Subcutaneous abdominal adipose tissue (tissue), 5 donors: ENCODE measurements around the gene SERAC1.

Experiments used
- H3K27ac ChIP-seq: one replicate; pipeline ENCODE4 v1.7.0; 2013; ENCODE audit warnings: low read depth, mild to moderate bottlenecking, inconsistent platforms, low read length, moderate library complexity
- H3K27me3 ChIP-seq, 5 donors: one replicate each; pipeline ENCODE4 v1.7.0; 2013; ENCODE audit warnings: low read length in 5 of 5, inconsistent platforms in 1 of 5; ENCODE audit not compliant: control insufficient read depth in 5 of 5, insufficient read depth in 4 of 5
- H3K36me3 ChIP-seq, 5 donors: one replicate each; pipeline ENCODE4 v1.7.0; 2013; ENCODE audit warnings: low read length in 5 of 5; ENCODE audit not compliant: control insufficient read depth in 5 of 5, insufficient read depth in 5 of 5
- H3K4me1 ChIP-seq, 5 donors: one replicate each; pipeline ENCODE4 v1.7.0; 2013; ENCODE audit warnings: low read length in 5 of 5, mild to moderate bottlenecking in 3 of 5, moderate library complexity in 1 of 5; ENCODE audit not compliant: control insufficient read depth in 5 of 5, insufficient read depth in 5 of 5
- H3K4me3 ChIP-seq, 5 donors: one replicate each; pipeline ENCODE4 v1.7.0; 2013; ENCODE audit warnings: low read length in 5 of 5, low read depth in 1 of 5
- H3K9ac ChIP-seq, 5 donors: one replicate each; pipeline ENCODE4 v1.7.0; 2013; ENCODE audit warnings: low read length in 5 of 5, mild to moderate bottlenecking in 4 of 5, moderate library complexity in 3 of 5
- H3K9me3 ChIP-seq, 5 donors: one replicate each; pipeline ENCODE4 v1.7.0; 2013; ENCODE audit warnings: low read length in 5 of 5; ENCODE audit not compliant: control insufficient read depth in 5 of 5
- donor health status: healthy.
- donor health status: healthy.
- donor health status: healthy.
- donor health status: healthy.
- donor health status: healthy.

SERAC1 gene

DNA sequence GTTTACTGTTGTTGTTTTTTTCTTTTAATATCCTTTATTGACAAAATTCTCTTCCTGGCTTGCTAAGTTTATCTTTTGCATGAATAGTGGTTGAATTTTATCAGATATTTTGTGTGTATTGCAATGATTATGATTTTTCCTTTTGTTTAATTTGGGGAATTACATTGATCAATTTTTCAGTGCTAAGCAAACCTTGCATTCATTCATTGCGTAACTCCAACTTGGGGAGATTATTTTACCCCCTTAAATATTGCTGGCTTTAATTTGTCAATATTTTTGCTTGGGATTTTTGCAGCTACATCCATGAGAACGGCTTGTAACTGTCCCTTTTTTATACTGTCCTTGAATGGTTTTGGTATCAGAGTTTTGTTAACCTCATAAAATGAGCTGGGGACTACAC, 63.4 kb downstream of the SERAC1 start:
- Histone ChIP-seq H3K4me3 (no peak overlapping the region), H3K36me3 (peaks cover 0 to 12% (median 2%) of the 10 kb centered on the region in 5 donors)

DNA sequence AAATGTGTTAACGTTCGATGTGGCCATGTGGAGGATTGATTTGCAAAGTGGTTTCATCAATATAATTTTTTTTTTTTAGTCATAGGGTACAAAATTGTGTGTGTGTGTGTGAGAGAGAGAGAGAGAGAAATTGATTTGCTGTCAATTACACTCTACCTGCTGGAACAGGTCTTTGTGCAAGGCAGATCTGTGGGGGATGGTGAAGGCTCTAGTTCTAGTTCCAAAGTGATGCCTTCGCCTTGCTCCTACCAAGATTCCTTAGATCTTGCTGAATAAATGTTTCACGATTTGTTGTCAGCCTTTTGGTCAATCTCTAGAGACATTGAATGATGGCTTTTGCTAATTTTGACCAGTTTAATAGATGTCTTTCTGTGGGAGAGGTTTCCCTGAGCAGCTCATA, 64.8 kb downstream of the SERAC1 start:
- Histone ChIP-seq H3K9ac (no peak overlapping the region), H3K27me3 (no peaks in the 10 kb centered on the region), H3K9me3 (no peaks in the 10 kb centered on the region), H3K4me3 (no peak overlapping the region), H3K36me3 (peaks cover 0 to 4% (median 0%) of the 10 kb centered on the region in 5 donors), H3K4me1 (no peaks in the 10 kb centered on the region), H3K27ac (no peak overlapping the region)

More for the DNA sequence above, 63.4 kb downstream of the SERAC1 start:
- no peak overlapping the region for H3K27ac ChIP-seq
- no peaks in the 10 kb centered on the region for H3K27me3 ChIP-seq
- H3K9me3 ChIP-seq: no peaks in the 10 kb centered on the region
- no peak overlapping the region for H3K9ac ChIP-seq
- H3K4me1 ChIP-seq: no peaks in the 10 kb centered on the region

DNA sequence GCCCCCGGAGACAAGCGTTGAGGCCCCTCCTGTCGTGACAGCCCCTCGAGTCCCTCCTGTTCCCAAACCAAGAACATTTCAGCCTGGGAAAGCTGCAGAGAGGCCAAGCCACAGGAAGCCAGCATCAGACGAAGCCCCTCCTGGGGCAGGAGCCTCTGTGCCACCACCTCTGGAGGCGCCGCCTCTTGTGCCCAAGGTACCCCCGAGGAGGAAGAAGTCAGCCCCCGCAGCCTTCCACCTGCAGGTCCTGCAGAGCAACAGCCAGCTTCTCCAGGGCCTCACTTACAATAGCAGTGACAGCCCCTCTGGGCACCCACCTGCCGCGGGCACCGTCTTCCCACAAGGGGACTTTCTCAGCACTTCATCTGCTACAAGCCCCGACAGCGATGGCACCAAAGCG, 72.4 kb downstream of the SERAC1 start:
- no peaks in the 10 kb centered on the region for H3K4me1 ChIP-seq
- H3K36me3 ChIP-seq: peaks cover 0 to 24% (median 16%) of the 10 kb centered on the region in 5 donors
- no peak overlapping the region for H3K4me3 ChIP-seq
- no peak overlapping the region for H3K9ac ChIP-seq
- H3K27me3 ChIP-seq: no peaks in the 10 kb centered on the region
- no peak overlapping the region for H3K27ac ChIP-seq
- no peaks in the 10 kb centered on the region for H3K9me3 ChIP-seq

DNA sequence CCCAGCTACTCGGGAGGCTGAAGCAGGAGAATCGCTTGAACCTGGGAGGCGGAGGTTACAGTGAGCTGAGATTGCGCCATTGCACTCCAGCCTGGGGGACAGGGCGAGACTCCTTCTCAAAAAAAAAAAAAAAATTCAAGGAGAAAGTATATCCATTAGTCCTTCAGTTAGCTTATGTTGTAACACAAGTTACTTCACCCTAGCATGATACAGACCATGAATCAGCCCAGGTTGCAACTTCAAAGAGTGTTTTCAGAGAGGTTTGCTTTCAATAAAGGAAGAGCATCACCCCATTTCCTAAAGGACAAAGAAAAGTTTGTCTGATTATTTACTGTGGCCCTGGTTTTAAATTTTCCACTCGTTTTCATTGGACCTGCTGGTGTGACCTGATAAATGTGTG, 73.0 kb downstream of the SERAC1 start:
- Histone ChIP-seq H3K36me3 (peaks cover 0 to 24% (median 16%) of the 10 kb centered on the region in 5 donors), H3K27ac (no peak overlapping the region)

DNA sequence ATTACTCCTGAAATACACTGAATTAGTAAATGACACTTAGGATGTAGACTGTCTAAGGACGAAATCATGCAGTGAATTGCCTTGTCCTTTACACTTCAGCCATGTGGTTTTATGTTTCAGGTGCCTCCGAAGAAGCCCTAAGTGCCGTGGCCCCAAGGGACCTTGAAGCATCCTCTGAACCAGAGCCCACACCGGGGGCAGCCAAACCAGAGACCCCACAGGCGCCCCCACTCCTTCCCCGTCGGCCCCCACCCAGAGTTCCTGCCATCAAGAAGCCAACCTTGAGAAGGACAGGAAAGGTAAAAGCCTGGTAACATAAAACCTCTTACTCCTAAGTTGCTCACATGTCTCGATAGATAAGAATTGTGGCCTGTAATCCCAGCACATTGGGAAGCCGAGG, 75.3 kb downstream of the SERAC1 start:
- no peaks in the 10 kb centered on the region for H3K4me1 ChIP-seq
- H3K9ac ChIP-seq: no peak overlapping the region
- H3K27ac ChIP-seq: no peak overlapping the region
- H3K36me3 ChIP-seq: peaks cover 0 to 24% (median 16%) of the 10 kb centered on the region in 5 donors
- no peaks in the 10 kb centered on the region for H3K9me3 ChIP-seq
- H3K4me3 ChIP-seq: no peak overlapping the region
- no peaks in the 10 kb centered on the region for H3K27me3 ChIP-seq

More for the DNA sequence above, 73.0 kb downstream of the SERAC1 start:
- Histone ChIP-seq H3K9ac (no peak overlapping the region), H3K9me3 (no peaks in the 10 kb centered on the region), H3K4me3 (no peak overlapping the region), H3K27me3 (no peaks in the 10 kb centered on the region), H3K4me1 (no peaks in the 10 kb centered on the region)

DNA sequence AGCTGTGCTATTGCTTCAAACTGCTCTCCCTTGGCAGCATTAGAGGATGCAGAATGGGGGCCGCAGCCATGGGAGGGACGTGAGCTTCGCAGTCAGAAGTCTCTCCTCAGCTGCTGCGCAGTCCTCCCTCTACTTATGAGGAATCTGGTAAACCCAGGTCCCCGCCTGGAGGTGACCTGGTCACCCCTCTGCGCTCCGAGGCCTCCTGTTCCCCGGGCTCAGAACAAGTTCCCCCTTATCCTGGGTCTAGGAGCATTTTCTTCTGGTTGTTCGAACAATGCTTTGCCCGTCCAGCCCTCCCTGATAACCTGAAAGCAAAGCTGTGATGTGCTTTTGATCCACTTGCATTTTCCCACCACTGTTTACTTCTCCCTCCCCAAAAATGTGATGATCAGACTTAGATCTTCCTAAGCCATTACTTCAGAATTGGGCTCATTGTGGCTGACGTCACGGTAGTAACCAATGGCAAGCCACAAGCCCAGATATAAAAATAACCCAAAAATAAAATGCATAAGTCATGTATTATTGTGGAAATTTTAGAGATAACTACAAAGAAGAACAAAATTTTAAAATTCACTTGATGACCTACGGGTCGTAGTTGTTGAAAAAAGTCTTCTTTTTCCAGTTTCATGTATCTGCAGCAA, 80.7 kb downstream of the SERAC1 start:
- no peak overlapping the region for H3K9ac ChIP-seq
- no peak overlapping the region for H3K27ac ChIP-seq

DNA sequence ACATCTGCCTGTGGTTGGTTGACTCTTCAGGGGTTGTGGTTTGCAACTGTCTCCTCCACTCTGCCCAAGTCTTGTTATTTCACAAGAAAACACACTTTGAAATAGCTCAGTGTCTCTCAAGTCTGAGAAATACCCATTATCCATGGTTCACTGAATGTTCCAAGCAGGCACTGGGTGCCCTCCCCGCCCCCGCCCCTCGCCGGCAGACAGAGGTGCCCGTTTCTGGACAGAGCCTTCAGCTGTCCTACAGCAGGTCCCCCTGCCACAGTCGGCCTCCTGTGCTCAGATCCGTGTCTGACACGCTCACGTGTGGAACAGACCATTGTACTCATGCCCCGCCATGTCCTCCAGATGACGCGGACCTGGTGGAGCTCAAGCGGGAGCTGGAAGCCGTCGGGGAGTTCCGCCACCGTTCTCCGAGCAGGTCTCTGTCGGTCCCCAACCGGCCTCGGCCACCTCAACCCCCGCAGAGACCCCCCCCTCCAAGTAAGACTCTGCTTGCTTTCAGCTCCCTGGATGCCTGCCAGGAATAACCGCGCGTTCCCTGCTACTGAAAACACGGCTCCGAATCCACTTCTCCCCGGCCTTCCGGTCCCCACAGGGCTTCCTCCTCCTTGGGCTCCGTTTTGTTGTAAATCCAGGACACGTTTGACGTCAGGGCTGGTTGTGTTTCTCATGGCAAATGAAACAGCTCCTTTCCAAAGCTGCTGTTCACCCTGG, 81.4 kb downstream of the SERAC1 start:
- Histone ChIP-seq H3K27ac (no peak overlapping the region), H3K4me1 (no peaks in the 10 kb centered on the region), H3K9me3 (no peaks in the 10 kb centered on the region), H3K27me3 (no peaks in the 10 kb centered on the region), H3K9ac (no peak overlapping the region), H3K36me3 (peaks cover 0 to 22% (median 7%) of the 10 kb centered on the region in 5 donors), H3K4me3 (peak overlapping the region in 2 of 5 donors; percentile 5 to 24)

More for the DNA sequence above, 80.7 kb downstream of the SERAC1 start:
- H3K4me3 ChIP-seq: no peak overlapping the region
- no peaks in the 10 kb centered on the region for H3K4me1 ChIP-seq
- no peaks in the 10 kb centered on the region for H3K27me3 ChIP-seq
- H3K36me3 ChIP-seq: peaks cover 0 to 22% (median 7%) of the 10 kb centered on the region in 5 donors
- H3K9me3 ChIP-seq: no peaks in the 10 kb centered on the region

DNA sequence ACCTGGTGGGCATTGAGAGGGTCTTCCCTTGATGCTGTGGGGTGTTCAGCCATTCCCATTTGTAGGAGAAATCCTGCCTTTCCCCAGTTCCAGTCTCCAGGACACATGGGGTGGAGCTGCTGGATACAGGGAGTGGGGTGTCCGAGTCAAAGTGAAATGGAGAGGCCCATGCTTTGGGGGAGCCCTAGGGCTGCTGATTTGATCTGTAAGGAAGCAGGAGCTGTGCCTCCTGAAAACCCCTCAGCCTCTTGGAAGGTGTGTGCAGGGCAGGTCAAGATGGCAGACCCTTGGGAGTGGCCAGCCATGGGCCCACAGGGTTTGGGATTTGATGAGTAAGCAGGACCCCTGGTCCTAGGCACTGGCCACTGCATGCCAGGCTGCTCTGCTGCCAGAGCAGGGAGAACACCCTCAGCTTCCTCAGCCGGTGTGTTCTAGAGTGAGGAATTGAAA, 82.0 kb downstream of the SERAC1 start:
- no peaks in the 10 kb centered on the region for H3K9me3 ChIP-seq
- H3K36me3 ChIP-seq: peaks cover 0 to 22% (median 9%) of the 10 kb centered on the region in 5 donors
- no peak overlapping the region for H3K4me3 ChIP-seq
- no peaks in the 10 kb centered on the region for H3K4me1 ChIP-seq
- no peaks in the 10 kb centered on the region for H3K27me3 ChIP-seq
- no peak overlapping the region for H3K27ac ChIP-seq
- H3K9ac ChIP-seq: no peak overlapping the region

DNA sequence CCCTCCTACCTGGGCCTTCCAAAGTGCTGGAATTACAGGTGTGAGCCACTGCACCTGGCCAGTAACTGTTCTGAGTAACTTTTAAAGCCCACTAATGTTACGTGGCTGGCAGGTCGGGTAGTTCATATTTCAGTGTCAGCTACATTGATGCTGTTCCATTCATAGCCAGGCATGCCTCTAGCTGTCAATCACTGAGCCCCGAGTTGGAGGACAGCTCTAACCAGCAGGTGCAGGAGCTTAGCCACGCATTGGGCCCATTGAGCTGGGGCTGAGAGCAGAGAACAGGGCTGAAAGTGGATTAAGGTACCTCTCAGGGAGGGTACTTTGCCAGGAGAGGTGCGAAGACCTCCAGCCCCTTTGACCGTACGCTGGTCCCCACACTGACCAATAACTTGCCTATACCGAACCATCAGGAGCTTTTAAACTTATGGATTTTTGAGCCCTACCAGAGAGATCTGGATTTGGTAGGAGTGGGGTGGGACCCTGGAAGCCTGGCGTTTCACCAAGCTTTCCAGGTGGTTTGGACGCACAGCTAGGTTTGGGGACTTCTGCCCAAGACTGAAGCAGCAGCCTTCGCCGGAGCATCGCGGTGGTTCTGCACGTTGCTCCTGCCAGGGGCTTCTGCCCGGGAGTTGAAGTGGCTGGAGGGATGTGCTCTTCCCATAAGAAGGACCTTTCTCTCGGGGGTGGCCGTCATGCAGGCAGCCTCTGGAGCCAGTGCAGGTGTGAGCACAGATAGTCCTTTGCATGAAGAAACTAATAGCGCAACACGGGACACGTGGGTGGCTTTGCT, 82.6 kb downstream of the SERAC1 start:
- Histone ChIP-seq H3K27ac (no peak overlapping the region), H3K27me3 (no peaks in the 10 kb centered on the region), H3K36me3 (peaks cover 0 to 22% (median 10%) of the 10 kb centered on the region in 5 donors), H3K4me1 (no peaks in the 10 kb centered on the region), H3K9me3 (no peaks in the 10 kb centered on the region), H3K9ac (no peak overlapping the region), H3K4me3 (no peak overlapping the region)
